Mesodermal cell (in vitro differentiated cells): ENCODE measurements around the gene LBHD2.
"Not testable (repeated sequence)": the region's sequence is repeated elsewhere in the genome, so short reads cannot be mapped to it uniquely, and the experiment has no call there.

Experiments
- H3K27ac ChIP-seq: 2 replicates; pipeline ENCODE4 v1.7.0; 2013; ENCODE audit warnings: mild to moderate bottlenecking, low read depth, low read length, moderate library complexity; ENCODE audit not compliant: severe bottlenecking
- H3K36me3 ChIP-seq: 2 replicates; pipeline ENCODE4 v1.7.1; 2013; ENCODE audit warnings: mild to moderate bottlenecking, low read length, moderate library complexity; ENCODE audit not compliant: control insufficient read depth, insufficient read depth
- H3K4me1 ChIP-seq: one replicate; pipeline ENCODE4 v1.7.1; 2013; ENCODE audit warnings: mild to moderate bottlenecking, low read length; ENCODE audit not compliant: insufficient read depth, control insufficient read depth, poor library complexity, severe bottlenecking
- H3K4me3 ChIP-seq: 2 replicates; pipeline ENCODE4 v1.7.0; 2013; ENCODE audit warnings: low read length, control low read depth, mild to moderate bottlenecking; ENCODE audit not compliant: insufficient read depth, poor library complexity, severe bottlenecking; ENCODE audit errors: extremely low read depth
- H3K9me3 ChIP-seq: 2 replicates; pipeline ENCODE4 v1.7.1; 2013; ENCODE audit warnings: mild to moderate bottlenecking, low read length, moderate library complexity; ENCODE audit not compliant: control insufficient read depth
- WGBS, 2 experiments: methylation state at CpG; one replicate each; pipeline ENCODE4 v1.1.5; 2013; ENCODE audit warnings: missing lambda C conversion rate in 2 of 2; ENCODE audit not compliant: insufficient coverage in 2 of 2; 5-methylcytosine and 5-hydroxymethylcytosine counted together

LBHD2 gene

DNA sequence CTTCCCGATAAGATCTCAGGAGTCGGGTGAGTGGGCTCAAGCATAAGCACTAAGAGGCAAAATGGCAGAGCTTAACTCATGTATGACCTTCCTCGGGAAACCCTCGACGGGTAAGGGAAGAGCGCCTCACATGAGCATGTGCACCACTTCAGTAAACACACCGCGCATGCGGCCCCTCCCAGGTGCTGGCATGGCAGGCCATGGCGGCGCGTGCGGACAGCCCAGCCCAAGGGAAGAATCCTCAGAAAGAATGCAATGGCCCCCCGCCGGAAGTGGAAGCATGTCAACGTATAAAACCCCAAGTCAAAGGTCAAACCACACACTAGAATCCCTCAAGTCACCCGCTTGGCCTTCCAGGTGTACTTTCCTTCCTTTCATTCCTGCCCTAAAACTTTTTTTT, 32.6 kb downstream of the LBHD2 start:
- Histone ChIP-seq H3K9me3 (no peaks in the 10 kb centered on the region), H3K27ac (no peak overlapping the region), H3K4me3 (no peak overlapping the region), H3K36me3 (no peaks in the 10 kb centered on the region), H3K4me1 (peaks cover 32% of the 10 kb centered on the region)
- WGBS, 2 experiments, result 93 to 94% methylated on average over 14 to 17 of the region's 17 CpGs

DNA sequence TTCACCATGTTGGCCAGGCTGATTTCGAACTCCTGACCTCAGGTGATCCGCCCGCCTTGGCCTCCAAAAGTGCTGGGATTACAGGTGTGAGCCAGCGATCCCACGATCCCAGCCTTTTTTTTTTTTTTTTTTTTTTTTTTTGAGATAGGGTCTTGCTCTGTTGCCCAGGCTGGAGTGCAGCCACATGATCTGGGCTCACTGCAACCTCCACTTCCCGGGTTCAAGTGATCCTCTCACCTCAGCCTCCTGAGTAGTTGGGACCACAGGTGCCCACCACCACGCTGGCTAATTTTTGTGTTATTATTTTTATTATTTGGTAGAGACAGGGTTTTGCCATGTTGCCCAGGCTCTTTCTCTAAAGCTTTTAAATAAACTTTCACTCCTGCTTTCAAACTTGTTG, 33.5 kb downstream of the LBHD2 start:
- not testable (repeated sequence) for H3K27ac ChIP-seq, H3K9me3 ChIP-seq, H3K36me3 ChIP-seq, H3K4me3 ChIP-seq
- peaks cover 34% of the 10 kb centered on the region for H3K4me1 ChIP-seq
- 83 to 93% methylated on average over 1 to 3 of the region's 7 CpGs for WGBS, 2 experiments

DNA sequence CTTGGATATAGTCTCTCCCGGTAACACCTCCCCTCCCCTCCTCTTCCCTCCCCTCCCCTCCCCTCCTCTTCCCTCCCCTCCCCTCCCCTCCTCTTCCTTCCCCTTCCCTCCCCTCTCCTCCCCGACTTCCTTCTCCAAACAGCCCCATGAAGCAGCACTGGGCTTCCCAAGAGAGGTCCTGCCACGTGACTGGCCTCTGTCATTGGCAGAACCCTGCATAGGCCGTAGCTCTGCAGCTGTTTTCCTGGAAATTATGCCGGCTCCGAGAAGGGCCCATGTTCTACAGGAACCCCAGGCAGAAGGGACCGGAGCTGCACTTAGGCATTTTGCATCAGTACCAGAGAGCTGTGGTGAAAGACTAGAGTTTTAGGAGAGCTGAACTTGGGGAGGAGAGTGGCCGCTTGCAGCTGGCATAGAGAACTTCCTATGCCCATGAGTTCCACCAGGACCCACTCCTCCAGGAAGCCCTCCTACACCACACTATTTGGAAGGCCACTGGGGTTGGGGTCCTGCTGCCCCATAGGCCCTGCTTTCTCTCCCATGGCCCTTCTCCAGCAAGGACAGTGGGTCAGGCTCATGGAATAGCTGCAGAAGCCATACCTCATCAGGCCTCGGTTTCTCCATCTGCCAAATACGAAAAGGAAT, 34.1 kb downstream of the LBHD2 start:
- Histone ChIP-seq H3K4me3 (no peak overlapping the region), H3K27ac (no peak overlapping the region), H3K9me3 (no peaks in the 10 kb centered on the region), H3K4me1 (peaks cover 29% of the 10 kb centered on the region), H3K36me3 (no peaks in the 10 kb centered on the region)
- WGBS, 2 experiments, result 71 to 72% methylated on average over 7 to 8 of the region's 10 CpGs

DNA sequence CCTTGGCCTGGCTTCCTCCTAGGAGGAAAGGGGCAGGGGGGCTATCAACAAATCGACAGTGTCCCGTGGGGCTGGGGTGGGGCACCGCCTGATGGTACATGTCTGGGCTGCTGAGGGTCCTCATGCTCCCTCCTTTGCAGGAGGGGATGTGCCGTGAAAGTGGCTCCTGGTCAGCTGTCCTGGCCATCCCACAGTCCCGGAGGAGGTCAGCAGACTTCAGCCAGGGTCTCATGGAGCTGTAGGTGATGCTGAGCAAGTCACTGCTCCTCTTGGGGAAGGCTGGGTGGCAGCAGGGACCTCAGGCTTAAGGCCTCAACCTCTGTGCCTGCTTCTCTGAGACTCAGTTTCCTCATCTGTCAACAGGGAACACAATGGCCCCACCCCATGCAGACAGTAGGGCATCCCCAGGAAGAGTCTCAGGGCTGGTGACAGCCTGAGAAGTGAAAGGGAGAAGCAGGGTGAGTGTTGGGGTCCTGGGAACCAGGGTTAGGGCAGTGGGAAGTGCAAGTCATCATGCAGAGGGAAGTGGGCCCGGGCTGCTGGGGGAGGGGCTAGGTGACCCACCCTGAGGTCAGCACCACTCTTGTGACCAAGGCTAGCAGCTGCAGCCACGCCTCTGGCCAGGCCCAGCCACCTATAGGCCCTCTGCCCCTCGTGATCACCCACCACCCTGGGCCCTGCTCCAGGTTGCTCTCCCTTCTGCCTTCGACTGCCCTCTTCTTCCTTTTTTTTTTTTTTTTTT, 34.8 kb downstream of the LBHD2 start:
- no peak overlapping the region for H3K27ac ChIP-seq
- 83 to 90% methylated on average over 2 to 5 of the region's 9 CpGs for WGBS, 2 experiments
- no peaks in the 10 kb centered on the region for H3K36me3 ChIP-seq
- peaks cover 29% of the 10 kb centered on the region for H3K4me1 ChIP-seq
- H3K4me3 ChIP-seq, result no peak overlapping the region
- H3K9me3 ChIP-seq, result no peaks in the 10 kb centered on the region

DNA sequence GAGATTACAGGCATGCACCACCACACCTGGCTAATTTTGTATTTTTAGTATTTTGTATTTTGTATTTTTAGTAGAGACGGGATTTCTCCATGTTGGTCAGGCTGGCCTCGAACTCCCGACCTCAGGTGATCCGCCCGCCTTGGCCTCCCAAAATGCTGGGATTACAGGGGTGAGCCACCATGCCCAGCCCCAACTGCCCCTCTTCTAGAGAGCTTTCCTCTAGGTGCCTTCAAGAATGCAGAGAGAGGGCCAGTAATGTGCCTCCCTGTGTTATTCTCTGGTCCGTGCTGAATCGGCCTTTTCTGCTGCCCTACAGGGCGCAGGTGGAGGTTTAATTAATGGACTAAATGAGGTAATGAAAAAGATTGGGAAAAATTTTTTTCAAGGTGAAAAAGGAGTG, 35.5 kb downstream of the LBHD2 start:
- 94 to 97% methylated on average over 8 of the region's 8 CpGs for WGBS, 2 experiments
- not testable (repeated sequence) for H3K9me3 ChIP-seq, H3K36me3 ChIP-seq, H3K4me3 ChIP-seq, H3K27ac ChIP-seq
- peaks cover 32% of the 10 kb centered on the region for H3K4me1 ChIP-seq

DNA sequence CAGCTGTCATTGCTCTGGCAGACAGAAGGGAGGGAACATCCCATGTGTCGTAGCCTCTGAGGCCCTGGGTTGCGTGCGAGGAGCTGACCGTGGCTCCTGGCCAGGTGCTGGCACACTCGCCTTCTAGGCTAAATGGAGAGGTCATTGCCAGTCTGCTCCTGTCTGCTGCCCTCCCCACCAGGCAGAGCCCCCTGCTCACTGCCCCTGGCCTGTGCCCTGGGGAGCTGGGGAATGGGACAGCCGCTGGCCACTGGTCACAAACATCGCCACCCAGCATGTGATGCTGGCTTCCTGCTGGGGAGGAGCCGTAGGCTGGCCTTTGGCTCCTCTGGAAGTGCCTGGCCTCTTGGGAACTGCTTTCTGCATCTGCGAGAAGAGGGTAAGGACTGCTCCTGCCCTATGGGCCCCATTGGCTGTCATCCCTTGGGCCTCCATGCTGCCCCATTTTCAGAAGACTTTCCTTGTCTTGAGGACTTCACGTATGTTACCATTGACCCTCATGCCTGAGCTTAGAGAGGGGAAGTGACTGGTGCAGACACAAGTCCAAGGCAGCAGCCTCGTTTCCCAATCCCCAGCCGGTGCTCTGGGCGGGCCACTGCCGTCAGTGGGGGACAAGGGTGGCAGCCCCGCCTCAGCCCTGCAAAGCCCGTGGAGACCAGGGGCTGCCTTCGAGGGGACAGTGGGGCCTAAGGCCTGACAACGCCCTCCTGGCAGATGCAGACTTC, 37.3 kb downstream of the LBHD2 start:
- no peak overlapping the region for H3K4me3 ChIP-seq
- peaks cover 32% of the 10 kb centered on the region for H3K4me1 ChIP-seq
- peaks cover 10% of the 10 kb centered on the region for H3K36me3 ChIP-seq
- no peaks in the 10 kb centered on the region for H3K9me3 ChIP-seq
- 55 to 59% methylated on average over 10 to 16 of the region's 18 CpGs for WGBS, 2 experiments
- H3K27ac ChIP-seq, result peak overlapping the region; percentile 16

DNA sequence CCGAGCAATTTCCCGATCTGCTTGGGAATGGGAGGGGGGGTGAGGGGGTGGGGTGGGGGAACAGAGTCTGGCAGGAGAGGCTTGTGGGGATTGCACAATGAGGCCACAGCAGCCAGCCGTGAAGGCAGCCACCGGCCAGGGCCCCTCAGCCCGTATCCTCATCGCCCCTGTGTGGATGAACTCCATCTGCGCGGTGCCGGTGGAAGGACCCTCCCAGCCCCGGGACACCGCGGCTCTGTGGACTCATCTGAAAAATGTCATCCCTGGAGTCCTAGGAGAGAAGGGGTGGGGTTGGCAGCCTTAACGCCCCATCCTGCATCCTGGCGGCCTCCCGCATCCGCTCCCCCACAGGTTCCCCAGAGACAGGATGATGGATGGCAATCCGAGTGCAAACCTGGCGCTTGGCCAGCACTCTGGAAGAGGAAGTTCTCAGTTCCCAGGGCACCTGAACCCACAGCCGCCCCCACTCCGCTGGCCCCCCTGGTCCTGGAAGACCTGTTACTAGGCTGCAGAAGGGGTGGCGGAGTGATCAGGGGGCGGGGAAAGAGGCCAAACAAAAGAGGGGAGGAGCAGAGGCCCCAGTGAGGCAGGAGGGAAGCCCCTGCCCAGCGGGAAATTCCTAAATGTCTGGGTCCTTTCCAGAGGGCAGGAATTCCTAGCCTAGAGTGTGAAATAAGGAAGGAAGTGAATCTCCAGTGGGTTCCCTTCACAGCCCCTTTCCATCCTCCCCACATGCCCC, 38.0 kb downstream of the LBHD2 start:
- Histone ChIP-seq H3K27ac (peak overlapping the region; percentile 79), H3K4me1 (peaks cover 32% of the 10 kb centered on the region), H3K36me3 (peaks cover 11% of the 10 kb centered on the region), H3K9me3 (no peaks in the 10 kb centered on the region), H3K4me3 (peak overlapping the region; percentile 8)
- 10 to 15% methylated on average over 18 to 21 of the region's 23 CpGs for WGBS, 2 experiments

DNA sequence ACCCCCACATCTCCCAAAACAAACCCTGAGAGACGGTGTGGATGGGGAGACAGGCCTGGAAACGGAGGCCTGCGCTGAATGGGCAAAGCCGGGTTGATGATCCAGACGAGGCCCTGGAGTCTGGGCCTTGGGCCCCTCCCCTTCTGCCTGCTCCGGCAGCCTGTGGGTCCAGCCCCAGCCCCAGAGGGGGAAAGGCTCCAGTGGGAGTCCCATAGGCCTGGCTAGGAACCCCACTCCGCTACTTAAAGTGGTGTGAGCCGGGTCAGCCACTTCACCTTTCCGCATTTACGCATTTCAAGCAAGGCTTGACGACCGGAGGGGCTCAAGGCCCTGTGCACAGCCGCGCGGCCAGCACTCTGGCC, 38.6 kb downstream of the LBHD2 start:
- peaks cover 32% of the 10 kb centered on the region for H3K4me1 ChIP-seq
- peak overlapping the region; percentile 48 for H3K4me3 ChIP-seq
- H3K36me3 ChIP-seq, result peaks cover 14% of the 10 kb centered on the region
- peak overlapping the region; percentile 79 for H3K27ac ChIP-seq
- no peaks in the 10 kb centered on the region for H3K9me3 ChIP-seq
- WGBS, 2 experiments, result 12 to 13% methylated on average over 13 to 14 of the region's 15 CpGs

DNA sequence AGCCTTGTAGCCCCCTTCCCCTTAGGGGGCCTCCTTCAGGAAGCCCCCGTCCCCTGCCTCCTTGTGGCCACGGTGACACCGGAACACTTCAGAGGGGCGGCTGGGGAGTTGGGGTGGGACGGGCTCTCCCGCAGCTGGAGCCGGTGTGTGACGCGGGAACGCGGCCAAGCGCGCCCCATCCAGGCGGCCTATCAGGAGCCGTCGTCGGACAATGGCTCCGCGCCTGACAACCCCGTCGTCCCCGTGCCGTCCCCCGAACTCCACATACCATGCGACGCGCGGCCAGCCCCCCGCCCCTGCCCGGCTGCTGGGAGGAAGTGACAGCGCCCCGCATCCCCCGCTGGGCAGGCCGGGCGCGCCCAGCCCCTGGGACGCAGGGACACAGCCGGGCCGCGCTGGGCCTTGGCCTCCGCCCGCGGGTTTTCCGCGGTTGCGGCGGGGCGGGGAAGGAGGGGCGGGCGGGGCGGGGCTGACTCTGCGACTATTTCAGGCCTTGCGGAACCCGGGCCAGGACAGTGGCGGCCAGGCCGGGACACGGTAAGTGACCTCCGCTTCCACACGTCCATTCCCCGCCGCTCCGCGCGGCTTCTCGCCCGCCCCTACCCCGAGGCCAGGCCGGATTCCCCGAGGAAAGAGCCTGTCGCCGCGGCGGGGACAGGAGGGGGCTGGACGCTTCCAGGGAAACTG, 39.1 kb downstream of the LBHD2 start, which contains the start of gene TNFAIP2:
Gene TNFAIP2, plus strand, starts transcription at position 515 of the 687 bp plus-strand sequence. CDS start 2,997 bp downstream, outside the sequence.
- Histone ChIP-seq H3K4me3 (peak within 1 kb of the TSS; percentile 48), H3K36me3 (peaks cover 19% of the 10 kb centered on the region), H3K4me1 (peaks cover 35% of the 10 kb centered on the region), H3K9me3 (no peaks in the 10 kb centered on the region), H3K27ac (peak within 1 kb of the TSS; percentile 79)
- WGBS, 2 experiments, result 3 to 4% methylated on average over 52 to 59 of the region's 74 CpGs
